Keratinocyte (primary cell): ENCODE measurements around the gene IFNL2.

Source experiments
- CTCF ChIP-seq, 3 experiments: IDR thresholded peaks in 1 of 3; conservative IDR thresholded peaks in 1 of 3; optimal IDR thresholded peaks in 1 of 3; 2 replicates in 2 of 3; 3 replicates in 1 of 3; pipeline versions ENCODE3 to v1.5.1; 2011; ENCODE audit warnings: low read length in 3 of 3, mild to moderate bottlenecking in 3 of 3, moderate library complexity in 2 of 3, control low read depth in 1 of 3, inconsistent platforms in 1 of 3; ENCODE audit not compliant: insufficient read depth in 2 of 3; ENCODE audit errors: extremely low read depth in 1 of 3
- EZH2 ChIP-seq: IDR thresholded peaks from one replicate; pipeline ENCODE4 v1.6.1; 2012; ENCODE audit warnings: inconsistent platforms, mild to moderate bottlenecking, low read length, moderate library complexity

- no peak for TF ChIP-seq CTCF (optimal IDR thresholded peaks at IDR 0.05 in 1 of 3, IDR thresholded peaks at IDR 0.05 in 1 of 3, conservative IDR thresholded peaks at IDR 0.05 in 1 of 3; ENCODE audit: extremely low read depth in 1 of 3, insufficient read depth in 2 of 3, low read length in 3 of 3)
- TF ChIP-seq EZH2 = no peak
Observed at GRCh38 chr19:39277598-39277997, 9.4 kb downstream of the IFNL2 start.
